Ascending aorta (tissue), 2 donors: ENCODE results near the gene JPH3. TPM values are rescaled to one million over a fixed set of nuclear protein-coding genes. Genes with fewer than 3 reads are reported as not detected.

Source experiments
- DNase-seq, 2 donors: peaks; one replicate each; pipeline ENCODE4 v3.0.0-alpha.2; 2019; ENCODE audit warnings: low spot score in 2 of 2
- H3K27ac ChIP-seq, 2 donors: fragments of 200-600 bp; sonication (generic); one replicate each; pipeline ENCODE4 v1.5.1; 2016 to 2017; ENCODE audit warnings: mild to moderate bottlenecking in 1 of 2
- H3K27me3 ChIP-seq: fragments of 200-600 bp; sonication (generic); one replicate; pipeline ENCODE4 v1.5.1; 2017
- H3K36me3 ChIP-seq, 2 donors: fragments of 200-600 bp; sonication (generic); one replicate each; pipeline ENCODE4 v1.5.1; 2016
- H3K4me1 ChIP-seq, 2 donors: fragments of 200-600 bp; sonication (generic); one replicate each; pipeline ENCODE4 v1.5.1; 2016 to 2017; ENCODE audit warnings: mild to moderate bottlenecking in 1 of 2
- H3K4me3 ChIP-seq, 2 donors: fragments of 200-600 bp; sonication (generic); one replicate each; pipeline ENCODE4 v1.5.1; 2016 to 2017; ENCODE audit warnings: mild to moderate bottlenecking in 1 of 2
- H3K9me3 ChIP-seq, 2 donors: fragments of 200-600 bp; sonication (generic); one replicate each; pipeline ENCODE4 v1.5.1; 2016
- CTCF ChIP-seq, 3 experiments: fragments of 200-600 bp in 2 of 3; fragments of 450-650 bp in 1 of 3; sonication (generic) in 2 of 3; IDR thresholded peaks; one replicate each; pipeline ENCODE4 v1.5.1; 2016 to 2019; ENCODE audit warnings: antibody characterized with exemption in 3 of 3, mild to moderate bottlenecking in 1 of 3, moderate library complexity in 1 of 3
- intact Hi-C: fragments of 100-400 bp; cut with DNase I; formaldehyde crosslinking; loops from one replicate; pipeline ENCODE4 v1.15.1; 2023
- total RNA-seq: library from RNA; depleted of rRNA; stranded (reverse); fragments of >200 nt; gene quantifications from one replicate; pipeline ENCODE4 v1.1.0, GENCODE V29; 2016

The JPH3 gene
- total RNA-seq, 1 donor from 2014 or later: not detected

DNA sequence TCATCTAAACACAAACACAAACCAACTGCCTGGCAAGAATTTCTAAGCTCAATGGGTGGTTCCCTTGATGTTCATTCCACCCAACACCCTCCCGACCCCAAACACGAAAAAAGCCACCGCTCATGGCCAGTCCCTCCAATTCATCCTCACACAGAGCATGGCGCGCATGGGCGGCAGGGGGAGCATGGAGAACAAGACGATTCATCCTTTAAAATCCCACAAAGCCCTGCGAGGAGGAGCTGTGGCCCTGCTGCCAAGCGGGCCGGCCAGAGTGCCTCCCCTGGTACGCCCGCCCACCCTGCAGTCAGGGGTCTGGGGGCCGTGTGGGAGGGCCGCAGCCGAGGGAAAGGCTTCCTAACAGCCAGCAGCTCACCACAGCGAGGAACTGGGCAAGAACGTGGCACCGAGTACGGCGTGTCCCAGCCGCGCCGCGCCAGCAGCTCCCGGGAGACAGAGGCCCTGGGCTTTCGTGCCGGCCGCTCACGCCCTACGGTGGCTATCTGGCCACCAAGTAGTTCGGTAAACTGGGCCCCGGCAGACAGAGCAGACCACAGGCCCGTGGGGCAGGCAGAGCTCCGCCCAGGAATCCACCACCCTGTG, 102.5 kb downstream of the JPH3 start:
- peaks cover 34 to 59% of the 10 kb centered on the region in 2 donors for H3K36me3 ChIP-seq
- intact Hi-C loops: no loop called here

GRCh38 chr16:87705771-87706277, 103.5 kb downstream of the JPH3 start:
- no peak for TF ChIP-seq CTCF (IDR thresholded peaks at IDR 0.05)
- no peaks in the 10 kb centered on the region for H3K9me3 ChIP-seq
- H3K27me3 ChIP-seq: no peaks in the 10 kb centered on the region
- H3K4me3 ChIP-seq: no peak overlapping the region
- intact Hi-C loops: no loop called here
- no peaks in the 10 kb centered on the region for H3K4me1 ChIP-seq
- H3K36me3 ChIP-seq: peaks cover 42 to 65% of the 10 kb centered on the region in 2 donors
- no peak for DNase-seq
- H3K27ac ChIP-seq: no peak overlapping the region

More for the DNA sequence above, 102.5 kb downstream of the JPH3 start:
- Histone ChIP-seq H3K27me3 (no peaks in the 10 kb centered on the region), H3K4me1 (no peaks in the 10 kb centered on the region), H3K27ac (no peak overlapping the region), H3K4me3 (no peak overlapping the region), H3K9me3 (no peaks in the 10 kb centered on the region)
- DNase-seq: no peak
- no peak for TF ChIP-seq CTCF (IDR thresholded peaks at IDR 0.05)

GRCh38 chr16:87706278-87707000, 104.1 kb downstream of the JPH3 start:
- TF ChIP-seq CTCF (IDR thresholded peaks at IDR 0.05): no peak
- Histone ChIP-seq H3K4me3 (no peak overlapping the region), H3K27me3 (no peaks in the 10 kb centered on the region), H3K36me3 (peaks cover 42 to 67% of the 10 kb centered on the region in 2 donors), H3K9me3 (no peaks in the 10 kb centered on the region), H3K4me1 (no peaks in the 10 kb centered on the region), H3K27ac (no peak overlapping the region)
- intact Hi-C loops: no loop called here
- DNase-seq: no peak

- no peak for TF ChIP-seq CTCF (IDR thresholded peaks at IDR 0.05)
- intact Hi-C loops: no loop called here
- Histone ChIP-seq H3K27ac (no peak overlapping the region), H3K36me3 (peaks cover 42 to 65% of the 10 kb centered on the region in 2 donors), H3K4me3 (no peak overlapping the region), H3K9me3 (no peaks in the 10 kb centered on the region), H3K27me3 (no peaks in the 10 kb centered on the region), H3K4me1 (no peaks in the 10 kb centered on the region)
- no peak for DNase-seq
These were observed 104.8 kb downstream of the JPH3 start for GRCh38 chr16:87707097-87707496.

GRCh38 chr16:87707714-87708580, 105.6 kb downstream of the JPH3 start:
- Histone ChIP-seq H3K4me1 (no peaks in the 10 kb centered on the region), H3K36me3 (peaks cover 36 to 66% of the 10 kb centered on the region in 2 donors), H3K27ac (no peak overlapping the region), H3K27me3 (no peaks in the 10 kb centered on the region), H3K9me3 (no peaks in the 10 kb centered on the region), H3K4me3 (no peak overlapping the region)
- intact Hi-C loops: no loop called here
- no peak for TF ChIP-seq CTCF (IDR thresholded peaks at IDR 0.05)
- no peak for DNase-seq
